Mucosa of stomach (tissue), 1 donor: ENCODE measurements around the gene TUFT1.
A peak's percentile ranks its signal among the peaks of the same experiment; 100 is the strongest.

Experiments
- H3K27me3 ChIP-seq: one replicate; pipeline ENCODE4 v1.7.0; 2013; ENCODE audit warnings: mild to moderate bottlenecking, low read length; ENCODE audit not compliant: control insufficient read depth, insufficient read depth
- H3K36me3 ChIP-seq: one replicate; pipeline ENCODE4 v1.7.0; 2013; ENCODE audit warnings: low read length; ENCODE audit not compliant: control insufficient read depth, insufficient read depth
- H3K4me1 ChIP-seq: one replicate; pipeline ENCODE4 v1.7.0; 2013; ENCODE audit warnings: mild to moderate bottlenecking, low read length; ENCODE audit not compliant: control insufficient read depth, insufficient read depth
- H3K4me3 ChIP-seq: one replicate; pipeline ENCODE4 v1.7.0; 2013; ENCODE audit warnings: low read length
- H3K9ac ChIP-seq: one replicate; pipeline ENCODE4 v1.7.0; 2013; ENCODE audit warnings: mild to moderate bottlenecking, low read length, moderate library complexity
- H3K9me3 ChIP-seq: one replicate; pipeline ENCODE4 v1.7.0; 2013; ENCODE audit warnings: mild to moderate bottlenecking, low read length, moderate library complexity; ENCODE audit not compliant: control insufficient read depth
- donor health status: Pancreatic carcinoma.

TUFT1 gene

DNA sequence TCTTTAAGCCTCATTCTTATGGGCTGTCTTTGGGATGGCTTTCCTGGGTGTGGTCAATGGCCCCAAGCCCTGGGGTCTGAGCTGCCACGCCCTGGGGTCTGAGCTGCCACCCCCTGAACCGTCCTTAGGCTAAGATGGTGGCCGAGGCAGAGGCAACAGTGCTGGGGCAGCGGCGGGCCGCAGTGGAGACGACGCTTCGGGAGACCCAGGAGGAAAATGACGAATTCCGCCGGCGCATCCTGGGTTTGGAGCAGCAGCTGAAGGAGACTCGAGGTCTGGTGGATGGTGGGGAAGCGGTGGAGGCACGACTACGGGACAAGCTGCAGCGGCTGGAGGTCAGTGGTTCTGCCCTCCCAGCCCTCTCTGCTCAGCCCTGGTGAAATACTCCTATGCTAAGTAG lies 10.3 kb upstream of the TUFT1 start:
- Histone ChIP-seq H3K9me3 (no peaks in the 10 kb centered on the region), H3K36me3 (peaks cover 9% of the 10 kb centered on the region), H3K4me3 (no peak overlapping the region), H3K9ac (no peak overlapping the region), H3K27me3 (no peaks in the 10 kb centered on the region), H3K4me1 (no peaks in the 10 kb centered on the region)

GRCh38 chr1:151530461-151530860 lies 9.6 kb upstream of the TUFT1 start:
- Histone ChIP-seq H3K36me3 (peaks cover 16% of the 10 kb centered on the region), H3K9me3 (no peaks in the 10 kb centered on the region), H3K4me1 (no peaks in the 10 kb centered on the region), H3K27me3 (no peaks in the 10 kb centered on the region), H3K9ac (no peak overlapping the region), H3K4me3 (no peak overlapping the region)

DNA sequence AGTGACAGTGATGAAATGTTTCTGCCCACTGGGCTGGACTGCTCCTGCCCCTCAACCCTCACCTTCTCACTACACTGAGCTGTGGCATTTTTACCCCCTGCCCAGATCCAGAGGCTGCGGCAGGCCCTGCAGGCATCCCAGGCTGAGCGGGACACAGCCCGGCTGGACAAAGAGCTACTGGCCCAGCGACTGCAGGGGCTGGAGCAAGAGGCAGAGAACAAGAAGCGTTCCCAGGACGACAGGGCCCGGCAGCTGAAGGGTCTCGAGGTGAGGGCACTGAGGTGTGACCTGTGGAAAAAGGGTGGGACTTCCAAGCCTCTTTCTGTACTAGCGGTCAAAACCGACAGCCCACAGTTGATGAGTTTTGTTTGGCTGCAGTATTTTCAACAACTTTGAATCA lies 6.2 kb upstream of the TUFT1 start:
- Histone ChIP-seq H3K27me3 (no peaks in the 10 kb centered on the region), H3K9me3 (no peaks in the 10 kb centered on the region), H3K36me3 (peaks cover 18% of the 10 kb centered on the region)

GRCh38 chr1:151534662-151535278 lies 5.3 kb upstream of the TUFT1 start:
- H3K9ac ChIP-seq: no peak overlapping the region
- peaks cover 18% of the 10 kb centered on the region for H3K36me3 ChIP-seq
- no peak overlapping the region for H3K4me3 ChIP-seq
- peaks cover 11% of the 10 kb centered on the region for H3K4me1 ChIP-seq
- H3K9me3 ChIP-seq: no peaks in the 10 kb centered on the region
- H3K27me3 ChIP-seq: no peaks in the 10 kb centered on the region

More for the DNA sequence above, 6.2 kb upstream of the TUFT1 start:
- Histone ChIP-seq H3K4me1 (peaks cover 3% of the 10 kb centered on the region), H3K4me3 (no peak overlapping the region), H3K9ac (no peak overlapping the region)

DNA sequence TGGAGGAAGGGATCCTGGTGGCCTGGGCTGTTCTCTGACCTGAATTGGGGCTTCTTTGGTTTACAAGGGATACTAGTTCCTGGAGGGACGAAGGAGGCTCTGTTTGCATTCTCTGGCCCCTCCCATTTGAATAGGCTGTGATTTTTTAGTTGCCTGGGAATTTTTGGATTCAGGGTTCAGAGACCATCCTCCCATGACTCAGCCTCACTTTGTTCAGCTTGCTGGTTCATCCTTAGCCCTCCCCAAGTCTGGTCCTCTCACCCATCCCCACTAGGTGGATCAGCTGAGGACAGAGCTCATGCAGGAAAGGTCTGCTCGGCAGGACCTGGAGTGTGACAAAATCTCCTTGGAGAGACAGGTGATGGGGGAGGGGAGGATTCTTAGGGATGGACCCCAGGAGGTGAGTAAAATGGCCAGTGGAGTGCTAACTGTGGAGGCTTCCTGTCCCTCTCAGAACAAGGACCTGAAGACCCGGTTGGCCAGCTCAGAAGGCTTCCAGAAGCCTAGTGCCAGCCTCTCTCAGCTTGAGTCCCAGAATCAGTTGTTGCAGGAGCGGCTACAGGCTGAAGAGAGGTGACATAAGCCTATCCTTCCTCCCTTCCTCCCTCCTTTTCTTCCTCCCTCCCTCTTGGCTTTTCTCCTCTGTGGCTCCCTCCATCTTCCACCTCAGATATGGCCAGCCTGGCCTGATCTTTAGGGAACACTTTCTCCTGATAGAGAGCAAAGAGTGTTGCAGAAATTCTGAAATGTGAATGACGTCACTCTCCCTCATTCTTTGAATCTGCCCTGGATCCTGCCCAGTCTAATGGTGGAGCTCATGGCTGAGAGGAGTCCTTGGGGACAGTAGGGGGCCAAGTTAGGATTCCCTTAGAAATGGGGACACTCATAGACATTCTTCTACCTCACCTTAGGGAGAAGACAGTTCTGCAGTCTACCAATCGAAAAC lies 4.5 kb upstream of the TUFT1 start:
- H3K36me3 ChIP-seq: peaks cover 11% of the 10 kb centered on the region
- H3K4me1 ChIP-seq: peaks cover 11% of the 10 kb centered on the region
- no peak overlapping the region for H3K4me3 ChIP-seq
- no peaks in the 10 kb centered on the region for H3K9me3 ChIP-seq
- no peak overlapping the region for H3K9ac ChIP-seq
- no peaks in the 10 kb centered on the region for H3K27me3 ChIP-seq

GRCh38 chr1:151536499-151536898 lies 3.6 kb upstream of the TUFT1 start:
- Histone ChIP-seq H3K27me3 (no peaks in the 10 kb centered on the region), H3K36me3 (peaks cover 10% of the 10 kb centered on the region), H3K4me3 (no peak overlapping the region), H3K9me3 (no peaks in the 10 kb centered on the region), H3K4me1 (peaks cover 11% of the 10 kb centered on the region), H3K9ac (no peak overlapping the region)

GRCh38 chr1:151537112-151537511 lies 3.0 kb upstream of the TUFT1 start:
- Histone ChIP-seq H3K9ac (no peak overlapping the region), H3K9me3 (no peaks in the 10 kb centered on the region), H3K27me3 (no peaks in the 10 kb centered on the region), H3K36me3 (peaks cover 10% of the 10 kb centered on the region), H3K4me1 (peaks cover 11% of the 10 kb centered on the region), H3K4me3 (no peak overlapping the region)

GRCh38 chr1:151539321-151540020 lies 638 bp upstream of the TUFT1 start:
- H3K4me3 ChIP-seq: peak overlapping the region; percentile 61
- H3K9ac ChIP-seq: peak overlapping the region; percentile 96
- peaks cover 10% of the 10 kb centered on the region for H3K36me3 ChIP-seq
- H3K4me1 ChIP-seq: peaks cover 19% of the 10 kb centered on the region
- no peaks in the 10 kb centered on the region for H3K27me3 ChIP-seq
- H3K9me3 ChIP-seq: no peaks in the 10 kb centered on the region

DNA sequence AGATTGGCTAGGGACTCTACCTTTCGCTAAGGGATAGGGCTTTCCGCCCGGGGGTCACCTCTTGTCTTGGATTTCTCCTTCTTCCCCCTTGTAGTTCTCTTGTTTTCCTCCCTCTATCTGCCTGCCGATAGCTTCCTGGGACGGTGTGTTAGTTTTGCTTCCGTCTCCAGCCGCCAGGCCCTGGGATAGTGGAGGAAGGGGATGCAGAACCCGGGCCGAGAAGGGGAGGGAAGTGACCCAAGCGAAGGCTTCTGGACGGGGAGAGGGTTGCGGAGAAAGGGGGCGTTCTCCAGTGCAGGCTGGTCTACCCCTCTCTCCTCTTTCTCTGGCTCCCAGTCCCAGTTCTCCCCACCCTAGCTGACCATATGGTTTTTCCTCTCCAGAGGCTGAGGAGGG lies 871 bp downstream of the TUFT1 start:
- H3K4me3 ChIP-seq: peak overlapping the region; percentile 61
- no peaks in the 10 kb centered on the region for H3K36me3 ChIP-seq
- H3K9ac ChIP-seq: peak overlapping the region; percentile 96
- H3K4me1 ChIP-seq: peaks cover 19% of the 10 kb centered on the region
- H3K27me3 ChIP-seq: no peaks in the 10 kb centered on the region
- H3K9me3 ChIP-seq: no peaks in the 10 kb centered on the region

- Histone ChIP-seq H3K36me3 (no peaks in the 10 kb centered on the region), H3K4me3 (peak overlapping the region; percentile 61), H3K4me1 (peaks cover 19% of the 10 kb centered on the region), H3K9ac (peak overlapping the region; percentile 96), H3K27me3 (no peaks in the 10 kb centered on the region), H3K9me3 (no peaks in the 10 kb centered on the region)
These were observed 1.6 kb downstream of the TUFT1 start for GRCh38 chr1:151541752-151542151.

GRCh38 chr1:151542710-151543129 lies 2.6 kb downstream of the TUFT1 start:
- Histone ChIP-seq H3K4me3 (no peak overlapping the region), H3K27me3 (no peaks in the 10 kb centered on the region), H3K9ac (peak overlapping the region; percentile 3), H3K4me1 (peaks cover 29% of the 10 kb centered on the region), H3K9me3 (no peaks in the 10 kb centered on the region), H3K36me3 (no peaks in the 10 kb centered on the region)

GRCh38 chr1:151545542-151545941 lies 5.4 kb downstream of the TUFT1 start:
- Histone ChIP-seq H3K4me1 (peaks cover 37% of the 10 kb centered on the region), H3K9ac (no peak overlapping the region)

More at GRCh38 chr1:151545542-151545941, 5.4 kb downstream of the TUFT1 start:
- Histone ChIP-seq H3K36me3 (no peaks in the 10 kb centered on the region), H3K27me3 (no peaks in the 10 kb centered on the region), H3K9me3 (no peaks in the 10 kb centered on the region), H3K4me3 (no peak overlapping the region)
